NCI-H146 (cell line): ENCODE results near the gene LYPLA2.

Experiments used
- DNase-seq: peaks from one replicate; lab custom pipeline; 2025; lab: John Stamatoyannopoulos, UW

LYPLA2 gene

DNA sequence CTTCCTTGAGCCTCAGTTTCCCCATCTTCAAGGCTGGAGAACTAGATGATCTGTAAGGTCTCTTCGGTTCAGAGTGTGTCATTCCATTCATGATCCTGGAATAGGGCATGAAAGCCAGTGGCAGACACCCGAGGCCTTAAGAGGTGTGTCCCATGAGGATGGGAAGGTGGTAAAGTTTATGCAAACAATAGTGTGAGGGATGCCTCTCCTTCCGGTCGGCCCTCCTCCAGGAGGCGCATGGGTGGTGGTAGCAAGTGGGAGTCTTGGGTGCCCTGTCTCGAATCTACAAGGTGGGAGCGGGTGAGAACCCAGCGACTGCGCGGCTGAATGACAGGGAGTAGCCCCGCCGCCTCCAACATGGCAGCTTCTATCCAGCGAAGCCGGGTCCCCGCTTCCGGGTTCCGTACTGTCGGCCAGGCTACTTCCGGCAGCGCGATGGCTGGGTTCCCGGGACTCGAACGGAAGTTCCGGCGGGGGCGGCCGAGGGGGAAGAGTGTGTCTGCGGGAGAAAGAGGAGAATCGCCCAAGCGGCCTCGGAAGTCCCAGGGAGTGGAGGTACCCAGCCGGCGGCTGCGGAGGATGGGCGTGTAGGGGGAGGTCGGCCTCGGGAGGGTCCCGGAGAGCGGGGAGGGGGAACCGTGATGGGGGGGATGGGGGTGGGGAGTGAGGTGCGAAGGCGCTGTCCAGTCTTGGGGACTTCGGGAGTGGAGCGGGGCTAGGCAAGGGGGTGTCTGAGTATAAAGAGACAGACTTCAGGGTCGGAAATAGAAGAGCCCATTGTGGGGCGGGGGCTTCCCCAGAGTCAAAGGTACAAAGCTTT lies at the start of gene LYPLA2:
Gene LYPLA2 (plus strand): TSS at position 450 of the 820 bp plus-strand sequence. CDS start 1,538 bp downstream, outside the sequence.
- peak; percentile 87 for DNase-seq

DNA sequence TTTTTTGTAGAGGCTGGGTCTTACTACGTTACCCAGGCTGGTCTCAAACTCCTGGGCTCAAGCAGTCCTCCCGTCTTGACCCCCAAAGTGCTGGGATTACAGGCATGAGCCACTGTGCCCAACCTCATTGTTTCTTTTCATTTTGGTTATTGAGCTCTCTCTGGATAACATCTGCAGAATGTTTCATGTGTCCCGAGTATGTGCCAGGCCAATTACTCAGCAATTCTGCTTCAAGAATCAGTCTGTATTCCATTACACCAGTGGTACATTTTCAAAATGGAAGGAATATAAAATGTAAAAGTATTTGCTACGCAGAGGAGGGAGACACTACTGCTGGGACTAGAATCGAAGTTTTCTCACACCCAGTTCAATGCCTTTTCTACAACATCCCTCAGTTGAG lies 49.3 kb upstream of the LYPLA2 start:
- DNase-seq = no peak

GRCh38 chr1:23742670-23743286 lies 48.2 kb upstream of the LYPLA2 start:
- no peak for DNase-seq

- DNase-seq = peak; percentile 66
These were observed 47.4 kb upstream of the LYPLA2 start, which contains the start of gene ELOA for GRCh38 chr1:23743287-23744152. Gene ELOA (plus strand): TSS chr1:23743471. CDS start chr1:23743504, 33 bp downstream.

GRCh38 chr1:23745515-23745914 lies 45.4 kb upstream of the LYPLA2 start:
- DNase-seq = no peak

DNA sequence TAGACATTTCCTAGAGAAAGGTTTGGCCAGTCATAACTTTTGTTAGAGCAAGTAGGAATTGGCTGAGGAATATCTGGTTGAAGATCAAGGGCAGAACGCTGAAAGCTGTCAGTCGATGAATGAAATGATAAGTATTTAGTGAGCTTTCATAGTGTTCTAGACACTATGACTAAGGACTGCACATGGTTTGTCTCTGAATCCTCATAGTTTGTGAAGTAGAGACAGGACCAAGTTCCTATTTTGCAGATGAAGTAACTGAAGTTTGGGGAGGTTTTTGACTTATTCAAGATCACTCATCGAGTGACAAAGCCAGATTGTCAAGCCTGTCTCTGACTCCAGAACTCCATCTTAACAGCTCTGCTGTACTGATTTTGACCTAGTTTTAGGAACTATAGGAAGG lies 42.9 kb upstream of the LYPLA2 start:
- DNase-seq = no peak

DNA sequence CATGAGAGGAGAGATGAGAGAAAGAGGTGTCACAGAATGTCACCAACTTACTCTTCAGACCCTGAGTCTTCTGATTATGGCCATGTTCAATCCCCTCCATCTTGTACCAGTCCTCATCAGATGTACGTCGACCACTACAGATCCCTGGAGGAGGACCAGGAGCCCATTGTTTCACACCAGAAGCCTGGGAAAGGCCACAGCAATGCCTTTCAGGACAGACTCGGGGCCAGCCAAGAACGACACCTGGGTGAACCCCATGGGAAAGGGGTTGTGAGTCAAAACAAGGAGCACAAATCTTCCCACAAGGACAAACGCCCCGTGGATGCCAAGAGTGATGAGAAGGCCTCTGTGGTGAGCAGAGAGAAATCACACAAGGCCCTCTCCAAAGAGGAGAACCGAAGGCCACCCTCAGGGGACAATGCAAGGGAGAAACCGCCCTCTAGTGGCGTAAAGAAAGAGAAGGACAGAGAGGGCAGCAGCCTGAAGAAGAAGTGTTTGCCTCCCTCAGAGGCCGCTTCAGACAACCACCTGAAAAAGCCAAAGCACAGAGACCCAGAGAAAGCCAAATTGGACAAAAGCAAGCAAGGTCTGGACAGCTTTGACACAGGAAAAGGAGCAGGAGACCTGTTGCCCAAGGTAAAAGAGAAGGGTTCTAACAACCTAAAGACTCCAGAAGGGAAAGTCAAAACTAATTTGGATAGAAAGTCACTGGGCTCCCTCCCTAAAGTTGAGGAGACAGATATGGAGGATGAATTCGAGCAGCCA lies 39.7 kb upstream of the LYPLA2 start:
- DNase-seq = peak; percentile 20

DNA sequence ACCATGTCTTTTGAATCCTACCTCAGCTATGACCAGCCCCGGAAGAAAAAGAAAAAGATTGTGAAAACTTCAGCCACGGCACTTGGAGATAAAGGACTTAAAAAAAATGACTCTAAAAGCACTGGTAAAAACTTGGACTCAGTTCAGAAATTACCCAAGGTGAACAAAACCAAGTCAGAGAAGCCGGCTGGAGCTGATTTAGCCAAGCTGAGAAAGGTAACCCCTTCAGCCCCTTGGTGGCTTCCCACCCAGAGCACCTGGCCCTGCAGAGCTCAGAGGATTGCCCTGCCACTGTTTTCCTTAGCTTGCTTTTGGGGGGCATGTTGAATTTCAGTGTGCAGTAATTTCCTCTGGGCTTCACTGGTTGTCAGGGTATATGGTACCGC lies 39.1 kb upstream of the LYPLA2 start:
- no peak for DNase-seq

- DNase-seq = no peak
These were observed 38.0 kb upstream of the LYPLA2 start for GRCh38 chr1:23752909-23753308.

DNA sequence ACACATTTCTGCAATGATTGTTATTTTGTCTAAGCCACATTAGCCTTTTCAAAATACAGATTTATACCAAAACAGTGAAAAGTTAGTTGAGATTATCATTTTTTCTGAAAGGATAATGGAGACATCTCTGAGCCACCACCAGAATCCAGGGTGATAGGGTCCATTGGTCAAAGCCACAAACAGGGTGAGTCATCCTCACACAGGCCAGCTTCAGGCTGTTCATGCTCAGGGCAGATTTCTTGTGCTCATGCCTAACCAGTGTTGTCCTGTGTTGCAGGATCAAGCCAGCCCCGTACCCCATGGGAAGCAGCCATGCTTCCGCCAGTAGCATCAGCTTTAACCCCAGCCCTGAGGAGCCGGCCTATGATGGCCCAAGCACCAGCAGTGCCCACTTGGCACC lies 34.3 kb upstream of the LYPLA2 start:
- DNase-seq = no peak

- no peak for DNase-seq
These were observed 33.1 kb upstream of the LYPLA2 start for GRCh38 chr1:23757812-23758211.

GRCh38 chr1:23759277-23759676 lies 31.7 kb upstream of the LYPLA2 start:
- DNase-seq = no peak

DNA sequence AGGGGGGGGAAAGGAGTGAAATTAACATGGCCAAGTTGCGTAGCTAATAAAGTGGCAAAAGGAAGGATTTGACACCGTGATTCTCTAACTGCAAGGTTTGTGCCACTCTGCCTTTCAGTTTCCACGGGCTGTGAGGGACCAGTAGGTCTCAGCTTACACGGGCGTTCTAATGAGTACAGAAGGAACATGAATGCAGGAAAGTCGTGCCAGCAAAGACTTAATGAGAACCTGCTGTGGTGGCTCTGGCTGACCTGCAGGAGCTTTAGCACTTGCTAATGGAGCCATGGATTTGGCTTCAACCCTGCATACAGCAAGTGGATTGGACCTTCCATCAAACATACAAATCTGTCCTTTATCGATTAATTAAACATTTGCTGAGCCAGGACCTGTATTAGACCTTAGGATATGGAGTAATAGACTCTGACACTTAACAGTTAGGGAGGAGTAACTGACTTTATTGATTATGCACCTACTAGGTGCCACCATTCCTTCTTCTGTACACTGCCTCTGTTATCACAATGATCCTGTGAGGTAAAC lies 27.8 kb upstream of the LYPLA2 start:
- no peak for DNase-seq

DNA sequence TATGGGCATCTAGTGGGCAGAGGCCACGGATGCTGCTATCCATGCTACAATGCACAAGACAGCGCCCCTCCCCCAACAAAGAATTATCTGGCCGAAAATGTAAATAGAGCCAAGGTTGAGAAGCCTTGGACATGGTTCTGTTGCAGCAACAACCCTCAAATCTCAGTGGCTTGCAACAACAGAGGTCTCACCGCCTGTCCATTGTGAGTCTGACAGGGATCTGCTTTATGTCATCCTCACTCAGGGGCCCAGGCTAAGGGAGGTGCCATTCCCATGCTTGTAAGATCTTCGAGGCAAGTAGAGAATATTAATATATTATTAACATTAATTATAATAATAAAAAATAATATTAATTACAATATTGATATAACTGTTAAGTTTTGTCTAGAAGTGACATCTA lies 22.2 kb upstream of the LYPLA2 start:
- no peak for DNase-seq

- DNase-seq = peak; percentile 50
These were observed 18.7 kb upstream of the LYPLA2 start for GRCh38 chr1:23772049-23772853.

DNA sequence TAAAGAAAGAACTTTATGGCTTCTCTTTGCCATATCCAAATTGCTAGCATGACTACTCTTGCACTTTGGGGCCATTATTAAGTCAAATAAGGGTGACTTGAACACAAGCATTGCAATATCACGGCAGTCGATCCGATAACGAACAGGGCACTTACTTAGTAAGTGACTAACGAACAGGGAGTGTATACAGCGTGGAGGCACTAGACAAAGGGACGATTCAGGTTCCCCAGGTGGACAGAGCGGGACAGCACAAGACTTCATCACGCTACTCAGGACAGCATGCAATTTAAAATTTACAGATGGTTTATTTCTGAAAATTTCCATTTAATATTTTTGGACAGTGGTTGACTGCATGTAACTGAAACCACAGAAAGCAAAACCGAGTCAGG lies 18.1 kb upstream of the LYPLA2 start:
- no peak for DNase-seq

DNA sequence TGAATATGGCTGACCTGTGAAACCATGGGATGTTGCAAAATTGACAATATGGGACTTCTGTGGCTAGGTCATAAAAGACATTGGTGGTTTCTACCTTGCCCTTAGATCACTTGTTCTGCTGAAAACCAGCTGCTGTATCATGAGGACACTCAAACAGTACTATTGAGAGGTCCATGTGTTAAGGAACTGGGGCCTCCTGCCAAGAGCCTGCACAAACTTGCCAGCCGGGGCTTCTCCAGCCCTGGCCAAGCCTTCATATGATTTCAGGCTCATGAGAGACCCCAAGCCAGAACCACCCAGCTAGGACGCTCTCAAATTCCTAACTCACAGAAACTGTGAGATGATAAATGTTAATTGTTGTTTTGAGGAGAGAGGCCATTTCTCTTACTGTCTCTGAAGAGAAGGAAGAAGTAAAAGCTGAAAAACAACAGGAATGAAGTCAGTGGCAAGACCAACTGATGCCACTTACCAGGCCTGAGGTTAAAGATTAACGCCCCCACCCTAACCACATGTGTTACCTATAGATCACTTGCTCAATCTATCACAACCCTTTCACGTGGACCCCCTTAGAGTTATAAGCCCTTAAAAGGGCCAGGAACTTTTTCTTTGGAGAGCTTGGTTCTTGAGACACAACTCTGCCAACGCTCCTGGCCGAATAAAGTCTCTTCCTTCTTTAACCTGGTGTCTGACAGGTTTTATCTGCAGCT lies 16.6 kb upstream of the LYPLA2 start:
- DNase-seq = no peak

DNA sequence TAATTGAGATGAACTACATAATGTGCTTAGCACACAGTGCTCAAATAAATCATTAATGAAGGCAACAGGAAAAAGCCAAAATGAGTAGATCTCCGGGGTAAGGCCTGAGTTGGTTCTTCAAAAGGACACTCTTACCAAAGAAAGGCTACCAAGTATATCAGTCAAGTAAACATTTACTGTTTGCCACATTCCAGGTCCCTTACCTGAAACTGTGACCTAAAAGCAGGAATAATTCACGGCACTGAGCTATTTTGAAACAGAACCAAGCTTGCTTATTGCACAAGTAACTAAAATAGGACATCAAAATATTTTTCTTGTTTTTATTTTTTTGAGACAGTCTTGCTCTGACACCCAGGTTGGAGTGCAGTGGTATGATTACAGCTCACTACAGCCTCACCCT lies 14.7 kb upstream of the LYPLA2 start:
- DNase-seq = no peak

DNA sequence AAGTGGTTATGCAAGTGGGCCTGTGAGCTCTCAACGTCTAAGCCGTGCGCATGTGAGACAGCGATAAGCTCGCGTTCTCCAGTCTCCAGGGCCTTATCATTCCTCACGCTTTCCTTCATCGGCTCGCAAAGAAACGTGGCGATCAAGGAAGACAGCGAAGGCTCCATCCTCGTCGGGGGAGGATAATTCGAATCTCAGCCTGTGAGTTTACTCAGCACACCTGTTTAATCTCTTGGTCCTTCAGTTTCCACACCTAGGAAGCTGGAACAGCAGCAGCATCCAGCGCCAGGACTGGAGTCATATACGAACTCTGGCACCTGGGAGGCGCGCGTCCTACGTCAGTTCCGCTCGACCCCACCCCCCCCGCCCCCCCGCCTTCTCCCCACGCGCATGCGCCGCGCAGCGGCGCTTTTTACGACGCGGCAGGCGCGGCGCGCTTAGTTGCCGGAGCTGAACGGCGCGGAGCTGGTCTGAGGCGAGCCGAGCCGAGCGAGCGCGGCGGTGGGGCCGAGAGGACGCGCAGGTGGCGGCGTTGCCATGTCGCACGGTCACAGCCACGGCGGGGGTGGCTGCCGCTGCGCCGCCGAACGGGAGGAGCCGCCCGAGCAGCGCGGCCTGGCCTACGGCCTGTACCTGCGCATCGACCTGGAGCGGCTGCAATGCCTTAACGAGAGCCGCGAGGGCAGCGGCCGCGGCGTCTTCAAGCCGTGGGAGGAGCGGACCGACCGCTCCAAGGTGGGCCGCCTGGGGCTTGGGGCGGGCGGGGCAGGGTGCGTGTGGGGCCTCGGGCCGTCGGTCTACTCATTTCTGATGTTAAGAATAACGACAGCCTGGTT lies 12.7 kb upstream of the LYPLA2 start, which contains the start of gene PITHD1:
Gene PITHD1 (plus strand): TSS at position 440 of the 836 bp plus-strand sequence. CDS start 98 bp downstream, at position 538.
- DNase-seq = peak; percentile 86
